CD4-positive, alpha-beta T cell treated with Interleukin-15 for 1 hour (primary cell): ENCODE results near the gene S1PR2.
A peak's percentile ranks its signal among the peaks of the same experiment; 100 is the strongest.
"Not testable (repeated sequence)": the region's sequence is repeated elsewhere in the genome, so short reads cannot be mapped to it uniquely, and the experiment has no call there.

ENCODE experiments used
- DNase-seq: peaks from one replicate; pipeline ENCODE4 v3.0.0-alpha.2; 2020

S1PR2 gene

GRCh38 chr19:10222201-10222890 lies 8.8 kb downstream of the S1PR2 start:
- DNase-seq: no peak

DNA sequence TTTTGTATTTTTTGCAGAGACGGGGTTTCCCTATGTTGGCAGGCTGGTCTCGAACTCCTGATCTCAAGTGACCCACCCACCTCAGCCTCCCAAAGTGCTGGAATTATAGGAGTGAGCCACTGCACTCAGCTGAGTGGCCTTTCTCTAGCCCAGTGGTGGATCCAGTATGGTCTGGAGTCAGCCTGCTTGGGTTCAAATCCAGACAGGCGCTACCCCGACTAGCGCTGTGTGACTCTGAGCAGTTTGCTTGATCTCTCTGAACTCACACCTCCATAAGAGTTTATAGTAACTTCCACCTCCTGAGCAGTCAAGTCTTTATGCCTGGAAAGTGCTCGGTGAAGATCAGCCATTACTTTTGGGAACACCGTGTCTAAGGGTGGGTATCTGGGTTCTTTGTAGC lies 10.4 kb downstream of the S1PR2 start:
- DNase-seq: no peak

DNA sequence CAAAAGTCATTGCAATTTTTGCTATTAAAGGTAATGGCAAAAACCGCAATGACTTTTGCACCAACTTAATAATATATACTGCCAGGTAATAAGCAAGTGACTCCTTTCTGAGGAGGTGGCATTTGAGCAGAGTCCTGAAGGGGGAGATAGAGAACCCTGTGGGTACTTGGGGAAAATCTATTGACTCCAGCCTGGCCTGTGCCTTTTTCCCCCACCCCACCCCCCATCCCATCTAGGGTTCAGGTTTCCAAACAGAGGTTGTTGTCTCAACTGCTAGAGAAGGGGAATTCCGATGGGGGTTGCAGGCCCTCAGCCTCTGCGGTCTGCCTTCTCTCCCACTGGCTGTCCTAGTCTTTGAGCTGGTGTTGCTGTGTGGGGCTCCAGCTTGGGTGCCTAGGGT lies 11.5 kb downstream of the S1PR2 start:
- DNase-seq: peak; percentile 39

GRCh38 chr19:10217085-10217484 lies 14.0 kb downstream of the S1PR2 start:
- DNase-seq: no peak

GRCh38 chr19:10214784-10215183 lies 16.3 kb downstream of the S1PR2 start:
- DNase-seq: no peak

- DNase-seq: no peak
Measured at GRCh38 chr19:10211691-10212090, 19.4 kb downstream of the S1PR2 start.

DNA sequence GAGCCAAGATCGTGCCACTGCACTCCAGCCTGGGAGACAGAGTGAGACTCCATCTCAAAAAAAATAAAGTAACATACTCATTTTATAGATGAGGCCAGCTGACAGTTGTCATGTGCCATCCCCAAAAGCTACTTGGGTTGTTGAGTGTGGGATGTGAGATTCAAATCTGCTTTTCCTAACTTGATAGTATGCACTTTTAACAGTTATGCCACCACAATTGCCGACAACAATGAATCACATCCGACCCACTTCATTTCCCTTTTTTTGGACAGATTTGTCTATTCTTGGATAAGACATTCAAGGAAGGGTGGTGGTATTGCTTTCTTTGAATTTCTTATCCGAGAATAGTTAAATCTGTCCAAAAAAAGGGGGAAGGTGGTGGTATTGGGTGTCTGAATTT lies 20.1 kb downstream of the S1PR2 start:
- DNase-seq: no peak

DNA sequence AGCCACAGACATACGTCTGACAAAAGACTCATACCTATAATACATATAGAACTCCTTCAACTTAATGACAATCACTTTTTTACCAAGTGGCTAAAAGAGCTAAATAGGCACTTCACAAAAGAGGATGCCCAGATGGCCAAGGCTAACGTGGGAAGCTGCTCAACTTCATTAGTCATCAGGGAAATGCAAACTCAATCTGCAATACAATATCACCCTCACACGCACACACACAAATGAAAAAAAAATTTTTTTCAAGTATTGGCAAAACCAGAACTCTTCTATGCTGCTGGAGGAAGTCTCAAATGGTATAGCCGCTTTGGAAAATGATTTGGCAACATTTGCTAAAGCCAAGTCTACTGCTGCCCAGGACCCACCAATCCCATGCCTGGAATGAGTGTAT lies 21.8 kb downstream of the S1PR2 start:
- no peak for DNase-seq

- no peak for DNase-seq
Measured at GRCh38 chr19:10207026-10207425, 24.1 kb downstream of the S1PR2 start.

GRCh38 chr19:10206226-10206885 lies 24.8 kb downstream of the S1PR2 start:
- DNase-seq: no peak

DNA sequence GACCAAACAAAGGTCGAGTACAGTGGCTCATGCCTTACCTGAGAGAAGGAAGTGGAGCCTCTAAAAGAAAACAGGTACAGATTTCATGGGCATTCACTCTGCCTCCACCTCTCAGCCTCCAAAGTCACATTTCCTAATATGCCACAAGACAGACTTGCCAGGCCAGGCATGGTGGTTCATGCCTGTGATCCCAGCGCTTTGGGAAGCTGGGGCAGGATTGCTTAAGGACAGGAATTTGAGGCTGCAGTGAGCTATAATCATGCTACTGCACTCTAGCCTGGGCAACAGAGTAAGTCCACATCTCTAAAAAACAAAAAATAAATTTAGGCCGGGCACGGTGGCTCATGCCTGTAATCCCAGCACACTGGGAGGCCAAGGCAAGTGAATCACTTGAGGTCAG lies 25.5 kb downstream of the S1PR2 start:
- no peak for DNase-seq

DNA sequence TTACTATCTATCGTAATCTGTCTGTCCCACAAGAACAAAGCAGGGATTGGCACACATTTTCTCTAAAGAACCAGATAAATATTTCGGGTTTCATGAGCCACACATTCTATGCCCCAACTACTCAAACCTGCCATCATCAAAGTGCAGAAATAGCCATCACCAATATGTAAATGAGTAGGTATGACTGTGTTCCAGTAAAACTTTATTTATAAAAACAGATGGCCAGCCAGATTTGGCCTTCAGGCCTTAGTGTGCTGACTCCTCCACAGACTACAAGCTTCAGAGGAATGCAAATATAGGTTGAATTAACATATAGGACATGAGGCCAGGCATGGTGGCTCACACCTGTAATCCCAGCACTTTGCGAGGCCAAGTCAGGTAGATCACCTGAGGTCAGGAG lies 27.4 kb downstream of the S1PR2 start:
- DNase-seq: no peak

GRCh38 chr19:10201176-10201575 lies 30.0 kb downstream of the S1PR2 start:
- DNase-seq: no peak

DNA sequence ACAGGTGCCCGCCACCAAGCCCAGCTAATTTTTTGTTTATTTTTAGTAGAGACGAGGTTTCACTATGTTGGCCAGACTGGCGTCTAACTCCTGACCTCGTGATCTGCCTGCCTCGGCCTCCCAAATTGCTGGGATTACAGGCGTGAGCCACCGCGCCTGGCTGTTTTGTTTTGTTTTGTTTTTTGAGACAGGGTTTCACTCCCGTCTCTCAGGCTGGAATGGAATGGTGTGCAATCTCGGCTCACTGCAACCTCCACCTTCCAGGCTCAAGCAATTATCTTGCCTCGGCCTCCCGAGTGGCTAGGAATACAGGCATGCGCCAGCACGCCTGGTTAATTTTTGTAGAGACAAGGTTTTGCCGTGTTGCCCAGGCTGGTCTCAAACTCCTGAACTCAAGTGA lies 31.0 kb downstream of the S1PR2 start:
- not testable (repeated sequence) for DNase-seq

GRCh38 chr19:10198889-10199644 lies 32.1 kb downstream of the S1PR2 start:
- DNase-seq: not testable (repeated sequence)

GRCh38 chr19:10195199-10195519 lies 36.0 kb downstream of the S1PR2 start:
- DNase-seq: no peak

DNA sequence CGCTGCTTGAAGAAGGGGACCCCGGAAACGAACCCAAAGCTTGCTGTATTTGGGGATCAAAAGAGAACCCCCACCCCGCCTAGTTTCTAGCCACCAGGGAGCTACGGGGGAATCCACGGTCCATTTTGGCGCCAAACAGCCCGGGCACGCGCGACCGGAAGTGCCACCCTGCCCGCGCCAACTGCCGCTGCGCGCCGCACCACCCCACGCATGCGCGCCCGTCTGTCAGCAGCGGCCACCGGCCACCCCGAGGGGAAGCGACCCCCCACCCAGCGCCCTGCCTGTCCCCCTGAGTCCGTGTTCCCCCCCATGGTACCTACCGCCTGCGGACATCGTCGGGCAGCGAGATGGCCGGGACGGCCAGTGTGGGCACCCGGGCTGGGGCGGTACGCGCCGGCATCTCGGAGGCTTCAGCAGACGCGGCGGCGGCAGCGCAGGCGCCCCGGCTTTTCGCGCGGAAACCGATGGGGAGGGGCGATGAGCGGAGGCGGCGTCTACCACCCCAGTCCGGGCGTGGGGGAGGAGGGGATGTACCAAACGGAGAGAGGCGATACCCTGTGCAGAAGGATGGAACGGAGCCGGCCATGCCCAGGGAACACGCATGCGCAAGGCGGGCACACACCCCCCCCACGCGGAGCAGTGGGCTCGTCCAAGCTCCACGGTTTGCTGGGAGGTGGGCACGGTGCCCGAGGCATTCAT lies 36.5 kb downstream of the S1PR2 start, which contains the start of gene DNMT1:
DNMT1 (minus strand) TSS at position 454 of the 699 bp plus-strand sequence; CDS start at position 400, 54 bp downstream.
- peak; percentile 97 for DNase-seq

- DNase-seq: no peak
Measured at GRCh38 chr19:10193790-10194499, 37.2 kb downstream of the S1PR2 start.

- DNase-seq: no peak
Measured at GRCh38 chr19:10192922-10193321, 38.2 kb downstream of the S1PR2 start.

DNA sequence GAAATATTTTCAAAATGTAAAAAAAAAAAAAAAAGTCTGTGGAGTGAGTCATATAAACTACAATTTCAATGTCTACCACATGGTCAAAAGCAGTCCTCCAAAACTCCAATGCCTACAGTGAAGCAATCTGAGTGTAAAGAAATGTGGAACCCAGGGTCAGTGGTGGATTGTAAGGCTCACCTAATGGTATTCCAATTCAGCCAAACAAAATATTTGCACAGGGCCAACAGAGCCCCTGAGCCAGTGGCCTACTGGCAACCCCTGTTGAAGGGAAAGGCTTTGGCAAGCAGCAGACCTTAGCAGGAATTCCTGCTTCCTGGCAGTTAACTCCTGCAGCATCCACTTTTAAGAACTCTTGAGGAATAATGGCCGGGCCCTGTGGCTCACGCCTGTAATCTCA lies 39.8 kb downstream of the S1PR2 start:
- DNase-seq: no peak

GRCh38 chr19:10190026-10190425 lies 41.1 kb downstream of the S1PR2 start:
- no peak for DNase-seq

- DNase-seq: no peak
Measured at GRCh38 chr19:10189616-10190015, 41.5 kb downstream of the S1PR2 start.

- DNase-seq: no peak
Measured at GRCh38 chr19:10187315-10187714, 43.8 kb downstream of the S1PR2 start.
